ENCODE measurements around the gene TMEM201. TPM values are rescaled to one million over a fixed set of nuclear protein-coding genes. Genes with fewer than 3 reads are reported as not detected.

TMEM201 gene
- total and polyA plus RNA-seq, 2 donors (not counting 3 experiments of a cell fraction or from before 2014, with no cell fraction given): 8.3 to 24.8 TPM

GRCh38 chr1:9604836-9605235 is 16.1 kb downstream of the TMEM201 start:
- Histone ChIP-seq H3K9me3 (replicated peaks; ENCODE audit: control insufficient read depth, insufficient read depth, low read length) (no peaks in the 10 kb centered on the region), H3K9ac (replicated peaks; ENCODE audit: extremely low read depth, insufficient read depth, low read length) (no peak overlapping the region), H2AFZ (ENCODE audit: low read depth, low read length) (no peak overlapping the region), H3K27me3 (ENCODE audit: control insufficient read depth in 2 of 2, insufficient read depth in 2 of 2, low read length in 2 of 2) (no peaks in the 10 kb centered on the region), H3K9me1 (replicated peaks; ENCODE audit: control insufficient read depth, extremely low read depth, insufficient read depth, low read length) (no peaks in the 10 kb centered on the region), H3K36me3 (ENCODE audit: control insufficient read depth in 2 of 2, extremely low read depth in 1 of 2, insufficient read depth in 2 of 2, low read length in 2 of 2) (peaks cover 0 to 31% of the 10 kb centered on the region in 2 experiments), H3K79me2 (ENCODE audit: control insufficient read depth, insufficient read depth, low read length) (no peaks in the 10 kb centered on the region), H4K20me1 (replicated peaks; ENCODE audit: control insufficient read depth, extremely low read depth, insufficient read depth, low read length) (no peaks in the 10 kb centered on the region), H3K4me1 (ENCODE audit: control insufficient read depth, extremely low read depth, insufficient read depth, low read length) (no peaks in the 10 kb centered on the region), H3K4me2 (ENCODE audit: insufficient read depth, low read length) (no peak overlapping the region), H3K27ac (ENCODE audit: insufficient read depth, low read depth, low read length) (no peak overlapping the region), H3K4me3 (replicated peaks in 1 of 3; ENCODE audit: insufficient read depth in 1 of 3, low read depth in 1 of 3, low read length in 3 of 3) (no peak overlapping the region)
- dilution Hi-C loops (cut with MboI; ENCODE audit: extremely low pct_ligation_motif_present, low sequenced_read_pairs) (no loop called here), intact Hi-C loops (cut with micrococcal nuclease) (no loop called here)
- no peak for DNase-seq (ENCODE audit: low read depth, low spot score)
- ChIA-PET CTCF (no interaction called here), POLR2A (no interaction called here)
- no peak for FAIRE-seq
- BruUV-seq (replicated peaks): no TSS peak
- TF ChIP-seq MAX (IDR thresholded peaks at IDR 0.05; ENCODE audit: insufficient read depth, insufficient read length) (no peak), EZH2 (IDR thresholded peaks at IDR 0.05; ENCODE audit: borderline replicate concordance, low read depth, low read length, severe bottlenecking) (no peak), CTCF (IDR thresholded peaks at IDR 0.05; ENCODE audit: extremely low read depth in 1 of 2, insufficient read depth in 1 of 2, low read depth in 1 of 2, low read length in 2 of 2) (no peak), JUN (IDR thresholded peaks at IDR 0.05; ENCODE audit: borderline replicate concordance, insufficient read depth, insufficient read length, low read depth) (no peak), MYC (IDR thresholded peaks at IDR 0.05; ENCODE audit: low read depth, low read length) (no peak), POLR2A (IDR thresholded peaks at IDR 0.05; ENCODE audit: low read depth, low read length) (no peak), FOS (IDR thresholded peaks at IDR 0.05; ENCODE audit: borderline replicate concordance, insufficient read depth, low read length) (no peak), POLR2AphosphoS5 (IDR thresholded peaks at IDR 0.05; ENCODE audit: insufficient read depth, low read depth, low read length) (no peak), GATA2 (IDR thresholded peaks at IDR 0.05; ENCODE audit: insufficient read depth, insufficient read length, low read depth, low read length) (no peak)
